HepG2 (cell line): ENCODE measurements around the gene SCN9A. TPM values are rescaled to one million over a fixed set of nuclear protein-coding genes. Genes with fewer than 3 reads are reported as not detected.

Experiments used
- ARID4A ChIP-seq: sonication (generic); formaldehyde crosslinking; IDR thresholded peaks from 2 replicates; pipeline ENCODE4 v1.5.0; 2020; ENCODE audit warnings: mild to moderate bottlenecking, missing genetic modification reagents, borderline replicate concordance
- ARNT ChIP-seq: fragments of 450-650 bp; IDR thresholded peaks from 2 replicates; pipeline ENCODE4 v1.6.1; 2017
- CBFB ChIP-seq: sonication (generic); formaldehyde crosslinking; IDR thresholded peaks from 2 replicates; pipeline ENCODE4 v1.4.0; 2020; ENCODE audit warnings: missing genetic modification reagents
- CENPX ChIP-seq: sonication (generic); formaldehyde crosslinking; IDR thresholded peaks from 2 replicates; pipeline ENCODE4 v1.9.0; 2021; ENCODE audit warnings: mild to moderate bottlenecking, missing genetic modification reagents, moderate library complexity
- ETV5 ChIP-seq: IDR thresholded peaks from 2 replicates; pipeline ENCODE4 v1.6.1; 2018; ENCODE audit warnings: missing biosample characterization, missing genetic modification reagents, inconsistent platforms, borderline replicate concordance
- POLR2G ChIP-seq: fragments of 200-400 bp; formaldehyde crosslinking; IDR thresholded peaks from 2 replicates; pipeline ENCODE4 v1.6.1; 2018; ENCODE audit warnings: mild to moderate bottlenecking, low read depth, low read length, moderate library complexity
- TERF1 ChIP-seq: sonication (generic); formaldehyde crosslinking; IDR thresholded peaks from 2 replicates; pipeline ENCODE4 v1.8.0; 2022; ENCODE audit warnings: mild to moderate bottlenecking, missing genetic modification reagents, moderate library complexity
- TFDP2 ChIP-seq: sonication (generic); formaldehyde crosslinking; IDR thresholded peaks from 2 replicates; pipeline ENCODE4 v1.4.0; 2020; ENCODE audit warnings: missing genetic modification reagents
- XRCC5 ChIP-seq: fragments of 200-400 bp; formaldehyde crosslinking; optimal IDR thresholded peaks from 2 replicates; pipeline ENCODE3; 2017; ENCODE audit warnings: mild to moderate bottlenecking, low read length
- ZBTB40 ChIP-seq, 2 experiments: fragments of 450-650 bp in 1 of 2; sonication (generic) in 1 of 2; formaldehyde crosslinking in 1 of 2; IDR thresholded peaks; 2 replicates each; pipeline versions ENCODE4 v1.6.1 to v1.8.0; 2016 to 2022; ENCODE audit warnings: antibody characterized with exemption in 1 of 2, mild to moderate bottlenecking in 1 of 2, missing genetic modification reagents in 1 of 2
- ZNF451 ChIP-seq: sonication (generic); formaldehyde crosslinking; IDR thresholded peaks from 2 replicates; pipeline ENCODE4 v1.5.0; 2020; ENCODE audit warnings: mild to moderate bottlenecking, missing genetic modification reagents
- polyA plus RNA-seq, 8 experiments: library from polyadenylated mRNA; depleted of rRNA in 3 of 8; stranded (reverse) in 7 of 8; unstranded in 1 of 8; fragments of >200 nt; fragmentation: Illumina TruSeq in 4 of 8; extraction: Trizol in 4 of 8; gene quantifications; 2 replicates each; pipeline versions ENCODE4 v1.2.1 to v1.2.3, GENCODE V29; 2011 to 2016; ENCODE audit warnings: low read depth in 4 of 8, missing spikeins in 1 of 8, mixed read lengths in 1 of 8; ENCODE audit not compliant: insufficient read depth in 1 of 8
- total RNA-seq, 5 experiments: library from RNA; depleted of rRNA; stranded (reverse); fragments of >200 nt; fragmentation: Illumina TruSeq; extraction: Trizol; gene quantifications; 2 replicates each; pipeline ENCODE4 v1.2.3, GENCODE V29; 2016; ENCODE audit warnings: low read depth in 1 of 5

Gene SCN9A
- total and polyA plus RNA-seq, 2 of the 13 experiments (the other 11 are each of a cell fraction or from before 2014, with no cell fraction given): 15.3 to 24.3 TPM

- TF ChIP-seq CBFB (CRISPR knock-in tag): peak; percentile 68
- TF ChIP-seq ZNF451 (CRISPR knock-in tag): peak; percentile 82; the same call in 1 of the 2 replicates
- TF ChIP-seq XRCC5: peak; percentile 19
- no peak for TF ChIP-seq ARNT
- TF ChIP-seq ETV5 (CRISPR knock-in tag): no peak; the same call in 1 of the 2 replicates
- TF ChIP-seq CENPX (CRISPR knock-in tag): no peak
- peak; percentile 91; the same call in 1 of the 2 replicates for TF ChIP-seq ARID4A (CRISPR knock-in tag)
- TF ChIP-seq ZBTB40 (IDR thresholded peaks at IDR 0.05): no peak
- no peak; the same call in 1 of the 2 replicates for TF ChIP-seq ZBTB40 (CRISPR knock-in tag; IDR thresholded peaks at IDR 0.05)
- no peak for TF ChIP-seq TERF1 (CRISPR knock-in tag)
- TF ChIP-seq TFDP2 (CRISPR knock-in tag): peak; percentile 75
- TF ChIP-seq POLR2G: peak; percentile 78
Observed at GRCh38 chr2:166375736-166376487, at the start of gene SCN9A (continued).
